Parathyroid adenoma (tissue), 2 donors: ENCODE results near the gene DNAJC13.

Source experiments
- H2AFZ ChIP-seq: fragments of 300-600 bp; sonication (generic); one replicate; pipeline ENCODE4 v1.7.0; 2017; ENCODE audit warnings: antibody characterized with exemption, mild to moderate bottlenecking
- H3K27ac ChIP-seq: fragments of 300-600 bp; sonication (generic); one replicate; pipeline ENCODE4 v1.7.0; 2017
- H3K27me3 ChIP-seq: fragments of 300-600 bp; sonication (generic); one replicate; pipeline ENCODE4 v1.7.0; 2017; ENCODE audit warnings: low read length; ENCODE audit not compliant: control insufficient read depth, insufficient read depth
- H3K36me3 ChIP-seq: fragments of 300-600 bp; sonication (generic); one replicate; pipeline ENCODE4 v1.7.0; 2017; ENCODE audit warnings: low read length; ENCODE audit not compliant: control insufficient read depth, insufficient read depth
- H3K4me1 ChIP-seq: fragments of 300-600 bp; sonication (generic); one replicate; pipeline ENCODE4 v1.7.0; 2017; ENCODE audit warnings: control low read depth
- H3K4me2 ChIP-seq: fragments of 300-600 bp; sonication (generic); one replicate; pipeline ENCODE4 v1.7.0; 2017; ENCODE audit warnings: low read length
- H3K4me3 ChIP-seq: fragments of 300-600 bp; sonication (generic); one replicate; pipeline ENCODE4 v1.7.0; 2017; ENCODE audit warnings: low read depth, low read length
- H3K79me2 ChIP-seq: fragments of 300-600 bp; sonication (generic); one replicate; pipeline ENCODE4 v1.7.0; 2017; ENCODE audit warnings: control low read depth
- H3K9ac ChIP-seq: fragments of 300-600 bp; sonication (generic); one replicate; pipeline ENCODE4 v1.7.0; 2017; ENCODE audit warnings: mild to moderate bottlenecking
- H3K9me3 ChIP-seq: fragments of 300-600 bp; sonication (generic); one replicate; pipeline ENCODE4 v1.7.0; 2017; ENCODE audit warnings: low read length; ENCODE audit not compliant: control insufficient read depth
- TF ChIP-seq, protein P1 (sequence below): fragments of 300-600 bp; sonication (generic); IDR thresholded peaks from one replicate; pipeline ENCODE4 v1.7.0; 2017; ENCODE audit warnings: antibody characterized with exemption, mild to moderate bottlenecking
- donor health status: primary hyperparathyroidism.

DNAJC13 gene

DNA sequence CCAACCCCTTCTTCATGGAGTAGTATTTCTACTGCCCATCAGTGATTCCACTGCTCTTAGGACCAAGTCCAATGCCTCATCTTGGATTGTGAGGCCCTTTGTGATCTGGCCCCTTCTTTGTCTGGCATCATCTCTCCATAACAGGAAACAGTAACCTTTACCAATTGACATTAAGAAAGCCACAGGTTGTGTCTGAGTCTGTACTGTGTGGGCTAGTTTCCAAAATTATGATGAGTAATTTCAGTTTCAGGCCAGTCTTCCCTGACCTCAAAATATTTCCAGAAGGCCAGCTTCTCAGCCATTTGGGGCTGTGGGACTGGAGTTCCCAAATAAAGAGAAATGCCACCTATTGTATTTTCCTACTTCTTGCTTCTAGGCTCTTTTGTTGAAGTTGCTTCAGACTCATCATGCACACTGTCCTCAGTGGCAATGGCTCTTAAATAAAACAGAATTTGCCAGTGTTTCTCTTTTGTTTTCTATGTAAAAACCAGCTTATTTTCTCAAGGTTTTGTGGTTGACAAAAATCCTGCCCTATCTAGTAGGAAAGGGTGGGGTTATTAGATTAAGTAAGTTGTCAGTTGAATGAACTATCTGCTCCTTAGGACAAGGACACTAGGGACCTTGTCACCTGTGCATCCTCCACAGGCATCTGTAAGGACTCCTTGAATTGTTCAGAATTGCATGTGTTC, 132.7 kb downstream of the DNAJC13 start:
- Histone ChIP-seq H3K4me3 (no peak overlapping the region), H3K36me3 (no peaks in the 10 kb centered on the region), H3K9ac (no peak overlapping the region), H3K79me2 (no peaks in the 10 kb centered on the region), H3K27ac (no peak overlapping the region), H3K9me3 (no peaks in the 10 kb centered on the region), H3K27me3 (no peaks in the 10 kb centered on the region), H3K4me2 (no peak overlapping the region), H2AFZ (no peak overlapping the region), H3K4me1 (peaks cover 5% of the 10 kb centered on the region)
- TF ChIP-seq, protein P1, sequence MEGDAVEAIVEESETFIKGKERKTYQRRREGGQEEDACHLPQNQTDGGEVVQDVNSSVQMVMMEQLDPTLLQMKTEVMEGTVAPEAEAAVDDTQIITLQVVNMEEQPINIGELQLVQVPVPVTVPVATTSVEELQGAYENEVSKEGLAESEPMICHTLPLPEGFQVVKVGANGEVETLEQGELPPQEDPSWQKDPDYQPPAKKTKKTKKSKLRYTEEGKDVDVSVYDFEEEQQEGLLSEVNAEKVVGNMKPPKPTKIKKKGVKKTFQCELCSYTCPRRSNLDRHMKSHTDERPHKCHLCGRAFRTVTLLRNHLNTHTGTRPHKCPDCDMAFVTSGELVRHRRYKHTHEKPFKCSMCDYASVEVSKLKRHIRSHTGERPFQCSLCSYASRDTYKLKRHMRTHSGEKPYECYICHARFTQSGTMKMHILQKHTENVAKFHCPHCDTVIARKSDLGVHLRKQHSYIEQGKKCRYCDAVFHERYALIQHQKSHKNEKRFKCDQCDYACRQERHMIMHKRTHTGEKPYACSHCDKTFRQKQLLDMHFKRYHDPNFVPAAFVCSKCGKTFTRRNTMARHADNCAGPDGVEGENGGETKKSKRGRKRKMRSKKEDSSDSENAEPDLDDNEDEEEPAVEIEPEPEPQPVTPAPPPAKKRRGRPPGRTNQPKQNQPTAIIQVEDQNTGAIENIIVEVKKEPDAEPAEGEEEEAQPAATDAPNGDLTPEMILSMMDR: no peak

DNA sequence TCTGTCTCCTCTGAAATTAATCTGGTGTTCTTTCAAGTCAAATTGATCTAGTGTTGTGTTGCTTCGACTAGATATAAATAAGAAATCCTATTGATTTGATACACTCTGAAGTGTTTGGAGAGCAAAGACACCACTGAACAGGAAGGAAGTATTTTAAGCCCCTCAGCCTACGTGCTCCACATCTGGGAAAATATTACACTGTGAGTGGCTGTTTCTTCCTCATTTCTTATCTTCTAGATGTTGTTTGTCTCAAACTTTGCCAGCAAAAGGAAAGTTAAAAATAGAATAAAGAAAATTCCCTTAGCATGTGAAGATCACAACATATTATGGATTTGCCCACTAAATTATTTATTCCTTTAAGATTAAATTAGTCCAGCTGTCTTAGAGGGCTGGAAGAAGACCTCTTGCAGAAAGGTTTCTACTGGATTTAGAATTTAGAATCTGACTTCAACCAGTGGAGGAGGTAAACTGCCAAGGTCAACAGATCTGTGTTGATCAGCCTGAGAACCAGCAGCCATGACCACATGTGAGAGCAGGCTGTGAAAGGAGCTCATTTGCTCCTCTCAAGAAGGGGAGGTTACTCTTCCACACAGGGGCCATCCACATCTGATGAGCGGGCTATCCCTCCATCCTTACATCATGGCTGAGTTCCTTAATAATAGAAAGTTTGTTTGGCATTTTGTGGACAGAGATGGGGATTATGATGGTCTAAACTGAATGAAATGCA, 133.4 kb downstream of the DNAJC13 start:
- peaks cover 5% of the 10 kb centered on the region for H3K4me1 ChIP-seq

DNA sequence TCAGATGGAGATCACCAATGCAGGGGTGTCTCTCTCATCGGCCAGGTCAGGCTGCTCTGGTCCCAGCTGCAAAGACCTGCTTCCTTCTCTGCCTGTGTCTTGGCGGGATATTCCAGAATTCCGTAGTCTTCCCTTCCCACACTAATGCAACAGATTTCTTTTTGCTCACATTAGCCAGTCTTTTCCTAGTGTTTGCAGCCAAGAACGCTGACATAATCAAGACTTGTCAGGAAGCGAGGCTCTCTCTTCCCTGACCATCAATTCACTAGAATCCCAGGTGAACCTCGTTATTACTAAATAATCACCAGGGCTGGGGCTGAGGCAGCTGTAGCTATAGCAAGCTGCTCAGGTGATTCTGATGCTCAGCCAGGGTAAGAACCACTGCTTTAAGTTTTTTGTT, 136.5 kb downstream of the DNAJC13 start:
- TF ChIP-seq, protein P1: no peak
- H3K4me3 ChIP-seq: no peak overlapping the region
- no peak overlapping the region for H3K9ac ChIP-seq
- no peak overlapping the region for H3K27ac ChIP-seq
- no peaks in the 10 kb centered on the region for H3K79me2 ChIP-seq
- no peak overlapping the region for H2AFZ ChIP-seq
- no peaks in the 10 kb centered on the region for H3K27me3 ChIP-seq
- H3K4me1 ChIP-seq: peaks cover 5% of the 10 kb centered on the region
- H3K36me3 ChIP-seq: no peaks in the 10 kb centered on the region
- H3K9me3 ChIP-seq: no peaks in the 10 kb centered on the region
- no peak overlapping the region for H3K4me2 ChIP-seq

More for the DNA sequence above, 133.4 kb downstream of the DNAJC13 start:
- Histone ChIP-seq H3K36me3 (no peaks in the 10 kb centered on the region), H2AFZ (no peak overlapping the region), H3K9me3 (no peaks in the 10 kb centered on the region), H3K9ac (no peak overlapping the region), H3K4me2 (no peak overlapping the region), H3K27me3 (no peaks in the 10 kb centered on the region), H3K79me2 (no peaks in the 10 kb centered on the region), H3K4me3 (no peak overlapping the region), H3K27ac (no peak overlapping the region)
- TF ChIP-seq, protein P1: no peak

DNA sequence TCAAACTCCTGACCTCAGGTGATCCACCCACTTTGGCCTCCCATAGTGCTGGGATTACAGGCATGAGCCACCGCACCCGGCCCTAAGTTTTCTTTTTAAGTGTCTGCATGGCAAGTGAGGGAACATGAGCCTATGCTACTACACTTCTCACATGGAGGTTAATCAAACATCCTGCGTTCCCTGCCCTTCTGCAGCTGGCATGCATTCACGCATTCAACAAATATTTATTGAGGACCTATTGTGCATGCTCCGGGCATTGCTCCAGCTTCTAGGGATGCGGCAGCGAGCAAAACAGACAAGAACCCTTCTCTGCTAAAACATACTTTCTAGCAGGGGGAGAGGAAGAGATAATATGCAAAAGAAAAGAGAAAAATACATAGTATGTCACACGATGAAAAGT, 137.1 kb downstream of the DNAJC13 start:
- Histone ChIP-seq H2AFZ (no peak overlapping the region), H3K27me3 (no peaks in the 10 kb centered on the region), H3K9ac (no peak overlapping the region), H3K4me3 (no peak overlapping the region), H3K27ac (no peak overlapping the region), H3K36me3 (no peaks in the 10 kb centered on the region), H3K9me3 (no peaks in the 10 kb centered on the region), H3K4me2 (no peak overlapping the region), H3K4me1 (peaks cover 5% of the 10 kb centered on the region), H3K79me2 (no peaks in the 10 kb centered on the region)
- TF ChIP-seq, protein P1: no peak
